Measurements from ENCODE around the gene INSC. TPM values are rescaled to one million over a fixed set of nuclear protein-coding genes. Genes with fewer than 3 reads are reported as not detected.

INSC gene
- total RNA-seq, 4 donors from 2014 or later: not detected

DNA sequence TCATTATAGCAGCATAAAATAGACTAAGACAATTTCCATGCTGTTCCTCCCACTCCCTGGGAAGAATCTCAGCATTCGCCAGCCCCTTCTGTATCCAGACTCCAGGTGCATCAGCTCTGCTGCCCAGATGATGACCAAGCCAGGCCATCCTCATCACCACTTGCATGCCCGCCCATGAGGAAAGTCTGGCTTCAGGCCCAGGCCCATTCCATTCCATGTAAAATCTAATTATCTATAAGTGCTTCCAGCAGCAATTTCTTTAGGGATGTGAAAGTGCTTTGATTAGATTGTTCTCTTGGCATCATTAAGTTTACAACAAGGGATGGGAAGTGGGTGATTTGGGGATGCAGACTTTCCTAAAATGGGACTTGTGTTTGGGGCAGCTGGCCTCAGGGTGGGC, 100.3 kb downstream of the INSC start:
- ATAC-seq: no peak
- Histone ChIP-seq H3K27me3 (no peaks in the 10 kb centered on the region), H3K9me3 (no peaks in the 10 kb centered on the region), H3K4me3 (no peak overlapping the region), H3K4me1 (no peaks in the 10 kb centered on the region), H3K36me3 (no peaks in the 10 kb centered on the region), H3K27ac (no peak overlapping the region)
- no peak for DNase-seq
- intact Hi-C loops (cut with DNase I; ENCODE audit: low total_unique reads) (no loop called here), in situ Hi-C loops (cut with MboI; ENCODE audit: low sequenced_read_pairs in 4 of 4) (no loop called here)
- TF ChIP-seq CTCF (IDR thresholded peaks at IDR 0.05 in 4 of 5, conservative IDR thresholded peaks at IDR 0.05 in 1 of 5): no peak
- TF ChIP-seq POLR2A (IDR thresholded peaks at IDR 0.05): no peak

GRCh38 chr11:15216678-15217077, 102.0 kb downstream of the INSC start:
- Histone ChIP-seq H3K9me3 (no peaks in the 10 kb centered on the region), H3K4me3 (no peak overlapping the region), H3K27ac (no peak overlapping the region), H3K4me1 (no peaks in the 10 kb centered on the region), H3K27me3 (no peaks in the 10 kb centered on the region), H3K36me3 (no peaks in the 10 kb centered on the region)
- DNase-seq (no peak), ATAC-seq (no peak)
- intact Hi-C loops (cut with DNase I; ENCODE audit: low total_unique reads) (no loop called here), in situ Hi-C loops (cut with MboI; ENCODE audit: low sequenced_read_pairs in 4 of 4) (no loop called here)
- TF ChIP-seq CTCF (IDR thresholded peaks at IDR 0.05 in 4 of 5, conservative IDR thresholded peaks at IDR 0.05 in 1 of 5): no peak
- TF ChIP-seq POLR2A (IDR thresholded peaks at IDR 0.05): no peak

DNA sequence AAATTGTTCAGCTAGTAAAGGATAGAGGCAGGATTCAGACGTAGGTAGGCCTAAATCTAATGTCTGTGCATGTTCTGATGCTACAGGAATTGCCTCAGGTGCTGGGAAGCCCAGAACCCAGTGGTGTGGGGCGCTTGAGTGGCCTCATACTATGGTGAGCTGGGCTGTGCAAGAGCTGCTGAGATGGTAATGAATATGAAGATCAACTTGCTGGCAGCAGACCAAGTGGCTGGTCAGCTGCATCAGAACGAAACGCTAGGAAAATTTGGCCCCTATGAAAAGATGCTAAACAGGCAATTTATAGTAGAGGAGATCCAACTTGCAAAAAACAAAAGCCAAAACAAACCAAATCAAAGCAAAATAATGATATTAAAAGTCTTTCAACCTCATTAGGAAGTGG, 102.7 kb downstream of the INSC start:
- ATAC-seq: no peak
- Histone ChIP-seq H3K4me1 (no peaks in the 10 kb centered on the region), H3K4me3 (no peak overlapping the region), H3K27ac (no peak overlapping the region), H3K9me3 (no peaks in the 10 kb centered on the region), H3K36me3 (no peaks in the 10 kb centered on the region), H3K27me3 (no peaks in the 10 kb centered on the region)
- intact Hi-C loops (cut with DNase I; ENCODE audit: low total_unique reads): no loop called here
- no peak for DNase-seq
- TF ChIP-seq CTCF (IDR thresholded peaks at IDR 0.05 in 4 of 5, conservative IDR thresholded peaks at IDR 0.05 in 1 of 5) (no peak), POLR2A (IDR thresholded peaks at IDR 0.05) (no peak)
- in situ Hi-C loops (cut with MboI; ENCODE audit: low sequenced_read_pairs in 4 of 4): no loop called here

DNA sequence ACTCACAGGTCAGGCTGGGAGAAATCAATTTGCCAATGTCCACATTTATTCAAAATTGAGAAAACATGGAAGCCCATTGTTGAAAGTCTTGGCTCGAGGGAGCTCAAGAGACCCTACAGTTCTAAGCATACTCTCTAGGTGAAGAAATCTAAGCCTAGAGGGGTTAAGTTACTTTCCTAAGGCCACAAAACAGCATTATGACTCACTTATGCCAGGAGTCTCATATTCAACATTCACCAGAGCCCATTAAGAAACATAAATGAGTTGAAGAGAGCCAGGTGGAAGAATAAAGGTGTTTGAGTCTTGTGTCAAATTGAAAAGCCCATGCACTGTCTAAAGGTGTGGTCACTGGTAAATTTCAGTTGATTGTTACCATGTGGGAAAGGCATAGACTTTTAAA, 108.1 kb downstream of the INSC start:
- no peaks in the 10 kb centered on the region for H3K27me3 ChIP-seq
- no peak overlapping the region for H3K27ac ChIP-seq
- intact Hi-C loops (cut with DNase I; ENCODE audit: low total_unique reads) (no loop called here), in situ Hi-C loops (cut with MboI; ENCODE audit: low sequenced_read_pairs in 4 of 4) (no loop called here)
- DNase-seq (no peak), ATAC-seq (no peak)
- H3K4me1 ChIP-seq: no peaks in the 10 kb centered on the region
- H3K36me3 ChIP-seq: no peaks in the 10 kb centered on the region
- TF ChIP-seq POLR2A (IDR thresholded peaks at IDR 0.05): no peak
- TF ChIP-seq CTCF (IDR thresholded peaks at IDR 0.05 in 4 of 5, conservative IDR thresholded peaks at IDR 0.05 in 1 of 5): no peak
- no peaks in the 10 kb centered on the region for H3K9me3 ChIP-seq
- H3K4me3 ChIP-seq: no peak overlapping the region

DNA sequence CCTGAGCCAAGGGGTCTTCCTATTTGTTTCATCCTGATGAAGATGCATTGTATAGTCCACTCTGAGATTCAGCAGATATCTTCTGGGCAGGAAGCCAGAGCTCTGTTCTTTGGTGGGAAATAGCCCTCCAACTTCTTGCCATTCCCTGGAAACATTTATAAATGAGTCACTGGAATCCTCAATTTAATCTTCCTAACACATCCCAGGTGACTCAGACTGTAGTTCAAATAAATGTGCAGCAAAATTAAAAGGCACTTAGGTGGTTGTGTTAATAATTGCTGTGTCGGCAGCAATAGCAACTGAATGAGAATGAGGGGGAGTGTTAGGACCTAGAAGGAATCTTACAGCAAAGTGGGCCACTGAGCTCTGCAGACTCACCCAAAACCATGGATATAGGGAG, 108.6 kb downstream of the INSC start:
- Histone ChIP-seq H3K36me3 (no peaks in the 10 kb centered on the region), H3K27me3 (no peaks in the 10 kb centered on the region), H3K9me3 (no peaks in the 10 kb centered on the region), H3K4me1 (no peaks in the 10 kb centered on the region), H3K27ac (no peak overlapping the region), H3K4me3 (no peak overlapping the region)
- ATAC-seq: no peak
- no peak for DNase-seq
- intact Hi-C loops (cut with DNase I; ENCODE audit: low total_unique reads): no loop called here
- in situ Hi-C loops (cut with MboI; ENCODE audit: low sequenced_read_pairs in 4 of 4): no loop called here
- TF ChIP-seq CTCF (IDR thresholded peaks at IDR 0.05 in 4 of 5, conservative IDR thresholded peaks at IDR 0.05 in 1 of 5): no peak
- TF ChIP-seq POLR2A (IDR thresholded peaks at IDR 0.05): no peak
